H1 (cell line): Measurements from ENCODE around the gene TRAPPC2L. TPM values are rescaled to one million over a fixed set of nuclear protein-coding genes. Genes with fewer than 3 reads are reported as not detected.

ENCODE experiments used
- NRF1 ChIP-seq: IDR thresholded peaks from 2 replicates; pipeline ENCODE4 v1.6.1; 2011; ENCODE audit warnings: mild to moderate bottlenecking, low read depth, low read length, improper control_type of control experiment
- polyA plus RNA-seq, 7 experiments: library from polyadenylated mRNA; depleted of rRNA in 3 of 7; stranded (reverse) in 5 of 7; unstranded in 2 of 7; fragments of >200 nt in 5 of 7; fragments of 200-250 nt in 2 of 7; gene quantifications; 1 replicate in 5 of 7; 2 replicates in 1 of 7; 4 replicates in 1 of 7; pipeline versions ENCODE4 v1.2.1 to v1.2.3, GENCODE V29; 2011 to 2013; ENCODE audit warnings: missing spikeins in 2 of 7, mixed read lengths in 2 of 7
- total RNA-seq: library from RNA; stranded (reverse); fragmentation: NEBNext Ultra II Directional; extraction: Animal tissue kit (Norgen Biotek cat#: 25700); gene quantifications from 2 replicates; pipeline ENCODE4 v1.2.1, GENCODE V29; 2021
- TF ChIP-seq, protein P1 (sequence below): IDR thresholded peaks from 2 replicates; pipeline ENCODE4 v1.6.1; 2012; ENCODE audit warnings: inconsistent platforms

TRAPPC2L gene
- total and polyA plus RNA-seq, 2 of the 8 experiments (the other 6 are each of a cell fraction or from before 2014, with no cell fraction given) = 98.7 to 133 TPM

DNA sequence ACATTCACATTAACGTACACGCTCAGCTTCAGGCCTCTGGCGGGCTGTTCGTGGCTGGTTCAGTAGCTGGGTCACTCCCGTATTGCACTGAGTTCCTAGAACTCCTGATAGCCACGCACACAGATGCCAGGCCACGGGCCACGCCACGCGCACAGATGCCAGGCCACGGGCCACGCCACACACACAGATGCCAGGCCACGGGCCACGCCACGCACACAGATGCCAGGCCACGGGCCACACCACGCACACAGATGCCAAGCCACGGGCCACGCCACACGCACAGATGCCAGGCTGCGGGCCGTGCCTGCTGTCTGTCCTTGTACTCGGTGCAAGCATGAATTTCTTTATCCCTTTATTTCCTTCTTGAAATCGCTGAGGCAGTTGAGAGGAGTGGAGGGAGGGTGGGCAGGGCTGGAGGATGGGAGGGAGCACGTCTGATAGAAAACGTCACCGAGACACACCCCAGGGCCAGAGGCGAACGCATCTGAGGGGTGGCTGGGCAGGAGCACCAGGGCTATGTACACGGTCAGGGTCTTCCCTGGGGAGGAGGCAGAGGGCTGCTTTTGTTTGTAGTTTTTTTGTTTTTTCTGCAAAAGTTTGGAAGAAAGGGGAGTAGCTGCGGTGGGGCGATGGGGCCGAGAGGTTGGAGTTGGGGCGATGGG, 18.1 kb downstream of the TRAPPC2L start (continued):
- no peak for TF ChIP-seq NRF1
- TF ChIP-seq, protein P1, sequence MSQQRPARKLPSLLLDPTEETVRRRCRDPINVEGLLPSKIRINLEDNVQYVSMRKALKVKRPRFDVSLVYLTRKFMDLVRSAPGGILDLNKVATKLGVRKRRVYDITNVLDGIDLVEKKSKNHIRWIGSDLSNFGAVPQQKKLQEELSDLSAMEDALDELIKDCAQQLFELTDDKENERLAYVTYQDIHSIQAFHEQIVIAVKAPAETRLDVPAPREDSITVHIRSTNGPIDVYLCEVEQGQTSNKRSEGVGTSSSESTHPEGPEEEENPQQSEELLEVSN = no peak
